AG04450 (cell line): ENCODE measurements around the gene KMT2A. TPM values are rescaled to one million over a fixed set of nuclear protein-coding genes. Genes with fewer than 3 reads are reported as not detected.
"Not testable (repeated sequence)": the region's sequence is repeated elsewhere in the genome, so short reads cannot be mapped to it uniquely, and the experiment has no call there.

Source experiments
- CTCF ChIA-PET: fragments of 300-600, 350-600 bp; formaldehyde crosslinking; extraction: SDS; loops from one replicate; lab custom pipeline; 2022; ENCODE audit warnings: antibody characterized with exemption, inconsistent platforms; lab: Charles Lee
- POLR2A ChIA-PET: fragments of 350-600 bp; formaldehyde crosslinking; extraction: SDS; loops from one replicate; lab custom pipeline; 2021; ENCODE audit warnings: antibody characterized with exemption, inconsistent platforms; lab: Yijun Ruan, JAX
- DNase-seq: peaks from one replicate; pipeline ENCODE4 v3.0.0-alpha.2; 2011; ENCODE audit warnings: low read depth, low spot score
- H3K27ac ChIP-seq: one replicate; pipeline ENCODE4 v1.5.1; 2012; ENCODE audit warnings: low read depth, low read length, control low read depth
- H3K27me3 ChIP-seq: one replicate; pipeline ENCODE4 v1.6.0; 2012; ENCODE audit warnings: low read length; ENCODE audit not compliant: control insufficient read depth, insufficient read depth
- H3K4me3 ChIP-seq: 2 replicates; pipeline ENCODE4 v1.5.1; 2011; ENCODE audit warnings: mild to moderate bottlenecking, low read depth, low read length, control low read depth
- H3K9me3 ChIP-seq: 2 replicates; pipeline ENCODE4 v1.5.1; 2012; ENCODE audit warnings: low read length; ENCODE audit not compliant: control insufficient read depth, insufficient read depth
- polyA plus RNA-seq: library from polyadenylated mRNA; depleted of rRNA; stranded (reverse); fragments of >200 nt; gene quantifications from 2 replicates; pipeline ENCODE4 v1.2.3, GENCODE V29; 2011
- TF ChIP-seq, protein P1 (sequence below): IDR thresholded peaks from 2 replicates; pipeline ENCODE4 v1.5.1; 2011; ENCODE audit warnings: low read depth, low read length, control low read depth, inconsistent platforms

The KMT2A gene
- polyA plus RNA-seq, 1 experiment, result 23.6 TPM

GRCh38 chr11:118447423-118447822, 11.1 kb downstream of the KMT2A start:
- Histone ChIP-seq H3K4me3 (no peak overlapping the region), H3K27me3 (no peaks in the 10 kb centered on the region)
- no peak for DNase-seq

GRCh38 chr11:118448294-118448693, 12.0 kb downstream of the KMT2A start:
- DNase-seq, result no peak
- Histone ChIP-seq H3K27me3 (no peaks in the 10 kb centered on the region), H3K4me3 (no peak overlapping the region), H3K9me3 (no peaks in the 10 kb centered on the region), H3K27ac (no peak overlapping the region)
- ChIA-PET POLR2A (interaction anchor here (0.8 to 1.1 kb wide), 2 partner anchors 12 to 32 kb away, joined by 3 to 7 read pairs; partner anchors contain the start of gene KMT2A), CTCF (interaction anchor here (0.5 to 1.1 kb wide), 2 partner anchors 10 to 758 kb away, joined by 3 to 4 read pairs; partner anchors contain the start of gene CBL)
- TF ChIP-seq, protein P1, sequence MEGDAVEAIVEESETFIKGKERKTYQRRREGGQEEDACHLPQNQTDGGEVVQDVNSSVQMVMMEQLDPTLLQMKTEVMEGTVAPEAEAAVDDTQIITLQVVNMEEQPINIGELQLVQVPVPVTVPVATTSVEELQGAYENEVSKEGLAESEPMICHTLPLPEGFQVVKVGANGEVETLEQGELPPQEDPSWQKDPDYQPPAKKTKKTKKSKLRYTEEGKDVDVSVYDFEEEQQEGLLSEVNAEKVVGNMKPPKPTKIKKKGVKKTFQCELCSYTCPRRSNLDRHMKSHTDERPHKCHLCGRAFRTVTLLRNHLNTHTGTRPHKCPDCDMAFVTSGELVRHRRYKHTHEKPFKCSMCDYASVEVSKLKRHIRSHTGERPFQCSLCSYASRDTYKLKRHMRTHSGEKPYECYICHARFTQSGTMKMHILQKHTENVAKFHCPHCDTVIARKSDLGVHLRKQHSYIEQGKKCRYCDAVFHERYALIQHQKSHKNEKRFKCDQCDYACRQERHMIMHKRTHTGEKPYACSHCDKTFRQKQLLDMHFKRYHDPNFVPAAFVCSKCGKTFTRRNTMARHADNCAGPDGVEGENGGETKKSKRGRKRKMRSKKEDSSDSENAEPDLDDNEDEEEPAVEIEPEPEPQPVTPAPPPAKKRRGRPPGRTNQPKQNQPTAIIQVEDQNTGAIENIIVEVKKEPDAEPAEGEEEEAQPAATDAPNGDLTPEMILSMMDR, result no peak

More at GRCh38 chr11:118447423-118447822, 11.1 kb downstream of the KMT2A start:
- ChIA-PET POLR2A (interaction anchor here (0.8 kb wide), 1 partner anchor 31 kb away, joined by 3 read pairs; no protein-coding TSS in a partner anchor), CTCF (interaction anchor here (1.1 kb wide), 1 partner anchor 9 kb away, joined by 4 read pairs; no protein-coding TSS in a partner anchor)
- Histone ChIP-seq H3K27ac (no peak overlapping the region), H3K9me3 (no peaks in the 10 kb centered on the region)
- TF ChIP-seq, protein P1, result no peak

DNA sequence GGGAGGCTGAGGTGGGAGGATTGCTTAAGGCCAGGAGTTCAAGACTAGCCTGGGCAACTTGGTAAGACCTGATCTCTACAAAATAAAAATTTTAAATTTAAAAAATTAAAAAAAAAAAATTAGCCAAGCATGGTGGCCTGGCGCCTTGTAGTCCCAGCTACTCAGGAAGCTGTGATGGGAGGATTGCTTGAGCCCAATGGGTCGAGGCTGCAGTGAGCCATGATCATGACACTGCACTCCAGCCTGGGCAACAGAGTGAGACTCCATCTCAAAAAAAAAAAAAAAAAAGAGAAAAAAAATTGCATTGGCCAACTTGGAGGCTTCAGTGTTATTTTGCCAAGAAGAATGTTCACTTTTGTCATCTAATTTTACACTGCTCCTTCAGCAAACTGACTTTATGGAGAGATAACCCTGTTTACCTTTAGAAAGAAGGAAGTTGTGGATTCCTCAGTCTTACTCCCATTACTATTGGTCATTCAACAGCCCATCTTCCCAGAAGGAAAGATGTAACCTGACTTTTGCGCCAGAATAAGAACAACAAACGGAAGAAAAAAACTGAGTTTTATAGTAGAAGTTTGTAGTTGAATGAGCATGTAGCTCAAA, 13.1 kb downstream of the KMT2A start:
- CTCF ChIA-PET, result interaction anchor here (0.6 kb wide), 1 partner anchor 582 kb away, joined by 3 read pairs; no protein-coding TSS in a partner anchor
- H3K4me3 ChIP-seq, result no peak overlapping the region

GRCh38 chr11:118450451-118450850, 14.2 kb downstream of the KMT2A start:
- CTCF ChIA-PET, result interaction anchor here (0.6 kb wide), 1 partner anchor 159 kb away, joined by 3 read pairs; no protein-coding TSS in a partner anchor
- H3K27me3 ChIP-seq, result no peaks in the 10 kb centered on the region
- H3K9me3 ChIP-seq, result no peaks in the 10 kb centered on the region
- TF ChIP-seq, protein P1, result no peak
- H3K4me3 ChIP-seq, result no peak overlapping the region
- DNase-seq, result no peak
- no peak overlapping the region for H3K27ac ChIP-seq
- POLR2A ChIA-PET, result no interaction called here

More for the DNA sequence above, 13.1 kb downstream of the KMT2A start:
- TF ChIP-seq, protein P1, result no peak
- Histone ChIP-seq H3K9me3 (no peaks in the 10 kb centered on the region), H3K27ac (no peak overlapping the region), H3K27me3 (no peaks in the 10 kb centered on the region)
- POLR2A ChIA-PET, result no interaction called here
- no peak for DNase-seq

DNA sequence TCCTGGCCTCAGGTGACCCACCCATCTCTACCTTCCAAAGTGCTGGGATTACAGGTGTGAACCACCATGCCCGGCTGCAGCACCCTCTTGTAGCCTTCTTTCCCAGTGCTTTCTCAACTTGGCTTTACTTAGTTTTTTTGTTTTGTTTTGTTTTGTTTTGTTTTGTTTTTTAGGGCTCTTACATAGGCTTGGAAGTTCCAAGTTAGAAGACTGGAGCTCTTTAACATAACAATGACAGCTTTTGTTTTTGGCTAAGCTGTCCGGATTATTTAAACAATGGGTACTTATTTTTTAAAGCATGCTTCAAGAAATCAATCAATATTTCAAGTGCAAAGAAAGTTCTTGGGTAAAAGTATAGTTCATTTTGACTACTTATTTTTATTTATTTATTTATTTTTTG, 25.9 kb downstream of the KMT2A start:
- DNase-seq, result no peak
- CTCF ChIA-PET, result interaction anchor here (1.1 kb wide), 1 partner anchor 26 kb away, joined by 4 read pairs; no protein-coding TSS in a partner anchor
- TF ChIP-seq, protein P1, result no peak
- H3K4me3 ChIP-seq, result no peak overlapping the region
- POLR2A ChIA-PET, result interaction anchor here (0.6 kb wide), 1 partner anchor 11 kb away, joined by 12 read pairs; no protein-coding TSS in a partner anchor
- no peak overlapping the region for H3K27ac ChIP-seq
- H3K27me3 ChIP-seq, result no peaks in the 10 kb centered on the region
- H3K9me3 ChIP-seq, result no peaks in the 10 kb centered on the region

DNA sequence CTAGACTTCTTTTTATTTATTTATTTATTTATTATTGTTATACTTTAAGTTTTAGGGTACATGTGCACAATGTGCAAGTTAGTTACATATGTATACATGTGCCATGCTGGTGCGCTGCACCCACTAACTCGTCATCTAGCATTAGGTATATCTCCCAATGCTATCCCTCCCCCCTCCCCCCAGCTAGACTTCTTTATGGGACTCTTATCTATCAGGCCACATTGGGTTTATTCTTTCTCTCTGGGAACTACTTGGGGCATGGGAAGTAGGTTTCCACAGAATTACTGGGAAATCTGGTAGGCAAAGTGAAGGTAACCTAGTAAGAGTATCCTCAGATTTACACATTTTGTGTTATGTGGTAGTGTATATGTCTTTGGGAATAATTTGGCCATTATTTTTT, 32.7 kb downstream of the KMT2A start:
- H3K9me3 ChIP-seq, POLR2A ChIA-PET, H3K4me3 ChIP-seq, H3K27me3 ChIP-seq, H3K27ac ChIP-seq, DNase-seq: not testable (repeated sequence)
- CTCF ChIA-PET, result interaction anchor here (1.4 kb wide), 1 partner anchor 20 kb away, joined by 3 read pairs; no protein-coding TSS in a partner anchor
